Stimulated activated CD4-positive, alpha-beta T cell treated with anti-CD3 and anti-CD28 coated beads, Interleukin-2, amount 100 ng/mL, for 24 hours (primary cell): ENCODE measurements around the gene LBP.
"Not testable (repeated sequence)": the region's sequence is repeated elsewhere in the genome, so short reads cannot be mapped to it uniquely, and the experiment has no call there.

Source experiments
- DNase-seq, 2 donors: peaks; one replicate each; pipeline ENCODE4 v3.0.0-alpha.2; 2020

Gene LBP

GRCh38 chr20:38350879-38351775 lies 4.8 kb downstream of the LBP start:
- DNase-seq: no peak

GRCh38 chr20:38353316-38353715 lies 7.0 kb downstream of the LBP start:
- no peak for DNase-seq

- DNase-seq: no peak
Observed at GRCh38 chr20:38354227-38354626, 7.9 kb downstream of the LBP start.

GRCh38 chr20:38355161-38356012 lies 9.1 kb downstream of the LBP start:
- no peak for DNase-seq

- DNase-seq: no peak
Observed at GRCh38 chr20:38357653-38358207, 11.4 kb downstream of the LBP start.

GRCh38 chr20:38358556-38358955 lies 12.3 kb downstream of the LBP start:
- DNase-seq: no peak

GRCh38 chr20:38363004-38363747 lies 16.9 kb downstream of the LBP start:
- no peak for DNase-seq

- no peak for DNase-seq
Observed at GRCh38 chr20:38369389-38369788, 23.1 kb downstream of the LBP start.

GRCh38 chr20:38372806-38373205 lies 26.5 kb downstream of the LBP start:
- no peak for DNase-seq

GRCh38 chr20:38373231-38373867 lies 27.1 kb downstream of the LBP start:
- DNase-seq: no peak

GRCh38 chr20:38373898-38374297 lies 27.6 kb downstream of the LBP start:
- DNase-seq: no peak

GRCh38 chr20:38377039-38377685 lies 30.9 kb downstream of the LBP start:
- no peak for DNase-seq

GRCh38 chr20:38377838-38378237 lies 31.6 kb downstream of the LBP start:
- not testable (repeated sequence) for DNase-seq

GRCh38 chr20:38383147-38383546 lies 36.9 kb downstream of the LBP start:
- no peak for DNase-seq

- DNase-seq: no peak
Observed at GRCh38 chr20:38386004-38386403, 39.7 kb downstream of the LBP start.

GRCh38 chr20:38386851-38387250 lies 40.6 kb downstream of the LBP start:
- no peak for DNase-seq

- no peak for DNase-seq
Observed at GRCh38 chr20:38387953-38388352, 41.7 kb downstream of the LBP start.

- no peak for DNase-seq
Observed at GRCh38 chr20:38392356-38392755, 46.1 kb downstream of the LBP start.

- DNase-seq: no peak
Observed at GRCh38 chr20:38393259-38393658, 47.0 kb downstream of the LBP start.

GRCh38 chr20:38395165-38395564 lies 48.9 kb downstream of the LBP start:
- no peak for DNase-seq

- not testable (repeated sequence) for DNase-seq
Observed at GRCh38 chr20:38395751-38396395, 49.6 kb downstream of the LBP start.
